Measurements from ENCODE around the gene NEDD4L. TPM values are rescaled to one million over a fixed set of nuclear protein-coding genes. Genes with fewer than 3 reads are reported as not detected.
A peak's percentile ranks its signal among the peaks of the same experiment; 100 is the strongest.

Gene NEDD4L
- polyA plus RNA-seq, 1 experiment = 14.1 TPM

DNA sequence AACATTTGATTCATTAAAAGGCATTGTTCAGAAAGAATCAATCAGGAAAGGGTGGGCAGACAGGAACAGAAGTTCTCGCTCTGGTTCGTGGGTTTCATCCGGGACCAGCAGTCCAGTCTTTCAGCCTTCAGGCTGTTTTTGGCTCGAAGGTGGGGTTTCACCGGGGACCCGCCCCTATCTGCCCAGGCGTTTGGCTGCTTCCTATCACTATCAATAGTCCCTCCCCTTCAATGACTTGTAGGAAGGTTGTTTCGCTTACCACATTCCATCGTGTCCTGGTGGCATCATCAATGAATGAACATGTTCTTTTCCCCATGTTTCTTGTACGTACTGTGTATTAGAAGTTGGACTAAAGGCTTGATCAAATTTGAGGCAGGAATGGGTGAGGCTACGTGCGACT, 130.3 kb downstream of the NEDD4L start:
- ChIA-PET POLR2A (no interaction called here), CTCF (interaction anchor here (1.5 kb wide), 1 partner anchor 38 kb away, joined by 9 read pairs; no protein-coding TSS in a partner anchor)
- Histone ChIP-seq H3K36me3 (ENCODE audit: control insufficient read depth, insufficient read depth, low read length) (no peaks in the 10 kb centered on the region), H3K4me3 (ENCODE audit: low read depth, low read length) (no peak overlapping the region), H3K27me3 (ENCODE audit: control insufficient read depth, insufficient read depth, low read length) (0 out of 2 replicates have a peak, but pooled peaks cover 1% of the 10 kb centered on the region)
- no peak for DNase-seq (ENCODE audit: low read depth)
- TF ChIP-seq, protein P1, sequence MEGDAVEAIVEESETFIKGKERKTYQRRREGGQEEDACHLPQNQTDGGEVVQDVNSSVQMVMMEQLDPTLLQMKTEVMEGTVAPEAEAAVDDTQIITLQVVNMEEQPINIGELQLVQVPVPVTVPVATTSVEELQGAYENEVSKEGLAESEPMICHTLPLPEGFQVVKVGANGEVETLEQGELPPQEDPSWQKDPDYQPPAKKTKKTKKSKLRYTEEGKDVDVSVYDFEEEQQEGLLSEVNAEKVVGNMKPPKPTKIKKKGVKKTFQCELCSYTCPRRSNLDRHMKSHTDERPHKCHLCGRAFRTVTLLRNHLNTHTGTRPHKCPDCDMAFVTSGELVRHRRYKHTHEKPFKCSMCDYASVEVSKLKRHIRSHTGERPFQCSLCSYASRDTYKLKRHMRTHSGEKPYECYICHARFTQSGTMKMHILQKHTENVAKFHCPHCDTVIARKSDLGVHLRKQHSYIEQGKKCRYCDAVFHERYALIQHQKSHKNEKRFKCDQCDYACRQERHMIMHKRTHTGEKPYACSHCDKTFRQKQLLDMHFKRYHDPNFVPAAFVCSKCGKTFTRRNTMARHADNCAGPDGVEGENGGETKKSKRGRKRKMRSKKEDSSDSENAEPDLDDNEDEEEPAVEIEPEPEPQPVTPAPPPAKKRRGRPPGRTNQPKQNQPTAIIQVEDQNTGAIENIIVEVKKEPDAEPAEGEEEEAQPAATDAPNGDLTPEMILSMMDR (IDR thresholded peaks at IDR 0.05; ENCODE audit: insufficient read depth, low read depth, low read length) = no peak

DNA sequence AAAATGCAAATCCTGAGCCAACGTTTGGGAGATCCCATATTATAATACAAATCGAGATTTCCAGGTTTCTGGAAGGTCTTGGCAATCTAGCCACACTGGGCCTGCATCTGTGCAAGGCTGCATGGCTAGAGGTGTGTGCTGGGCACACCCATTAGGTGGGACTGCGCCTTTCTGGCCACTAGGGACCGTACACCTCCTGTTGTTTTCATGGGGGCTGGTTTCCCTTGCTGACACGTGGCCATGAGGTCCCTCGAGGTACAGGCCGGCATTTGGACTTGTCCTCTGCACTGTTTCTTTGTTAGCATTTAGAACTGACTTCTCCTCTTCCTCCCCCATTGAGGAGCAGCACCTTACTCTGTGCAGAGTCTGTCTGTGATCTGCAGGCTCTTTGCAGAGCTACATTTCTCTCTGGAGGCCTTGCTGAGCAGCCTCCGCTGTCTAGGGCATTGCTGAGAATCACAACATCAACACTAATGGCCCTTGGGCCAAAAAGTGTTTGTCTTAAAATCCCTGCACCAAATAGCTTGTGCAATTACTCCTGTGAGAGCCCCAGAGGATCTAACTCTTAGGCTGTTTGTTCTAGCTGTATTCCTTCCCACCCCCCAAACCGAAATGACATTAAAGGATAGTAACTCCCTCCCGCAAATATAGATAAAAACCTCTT, 131.2 kb downstream of the NEDD4L start:
- ChIA-PET CTCF (no interaction called here), POLR2A (no interaction called here)
- 0 out of 2 replicates have a peak, but pooled peaks cover 1% of the 10 kb centered on the region for H3K27me3 ChIP-seq (ENCODE audit: control insufficient read depth, insufficient read depth, low read length)
- H3K4me3 ChIP-seq (ENCODE audit: low read depth, low read length) = no peak overlapping the region
- no peaks in the 10 kb centered on the region for H3K36me3 ChIP-seq (ENCODE audit: control insufficient read depth, insufficient read depth, low read length)
- TF ChIP-seq, protein P1 (IDR thresholded peaks at IDR 0.05; ENCODE audit: insufficient read depth, low read depth, low read length) = no peak
- DNase-seq (ENCODE audit: low read depth) = no peak

DNA sequence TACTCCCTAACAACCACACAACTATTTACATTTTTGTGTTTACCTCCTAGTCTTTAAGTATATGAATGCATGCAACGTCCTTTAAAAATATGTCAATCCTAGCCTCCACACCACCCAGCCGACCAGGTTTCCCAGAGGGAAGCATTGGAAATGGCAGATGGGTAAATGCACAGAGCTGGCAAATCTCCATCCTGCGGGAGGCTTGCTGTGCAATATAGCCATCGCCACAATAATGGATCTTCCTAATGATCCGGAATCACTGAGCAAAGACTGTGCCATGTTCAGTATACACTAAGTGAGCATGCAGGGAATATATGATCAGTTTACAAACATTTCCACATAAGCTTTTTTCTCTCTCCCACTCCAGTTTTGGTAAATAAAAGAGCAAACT, 131.8 kb downstream of the NEDD4L start:
- TF ChIP-seq, protein P1 (IDR thresholded peaks at IDR 0.05; ENCODE audit: insufficient read depth, low read depth, low read length) = no peak
- Histone ChIP-seq H3K36me3 (ENCODE audit: control insufficient read depth, insufficient read depth, low read length) (no peaks in the 10 kb centered on the region), H3K27me3 (ENCODE audit: control insufficient read depth, insufficient read depth, low read length) (0 out of 2 replicates have a peak, but pooled peaks cover 1% of the 10 kb centered on the region), H3K4me3 (ENCODE audit: low read depth, low read length) (no peak overlapping the region)
- ChIA-PET CTCF (interaction anchor here (0.6 kb wide), 1 partner anchor 133 kb away, joined by 3 read pairs; no protein-coding TSS in a partner anchor), POLR2A (no interaction called here)
- DNase-seq (ENCODE audit: low read depth) = no peak

DNA sequence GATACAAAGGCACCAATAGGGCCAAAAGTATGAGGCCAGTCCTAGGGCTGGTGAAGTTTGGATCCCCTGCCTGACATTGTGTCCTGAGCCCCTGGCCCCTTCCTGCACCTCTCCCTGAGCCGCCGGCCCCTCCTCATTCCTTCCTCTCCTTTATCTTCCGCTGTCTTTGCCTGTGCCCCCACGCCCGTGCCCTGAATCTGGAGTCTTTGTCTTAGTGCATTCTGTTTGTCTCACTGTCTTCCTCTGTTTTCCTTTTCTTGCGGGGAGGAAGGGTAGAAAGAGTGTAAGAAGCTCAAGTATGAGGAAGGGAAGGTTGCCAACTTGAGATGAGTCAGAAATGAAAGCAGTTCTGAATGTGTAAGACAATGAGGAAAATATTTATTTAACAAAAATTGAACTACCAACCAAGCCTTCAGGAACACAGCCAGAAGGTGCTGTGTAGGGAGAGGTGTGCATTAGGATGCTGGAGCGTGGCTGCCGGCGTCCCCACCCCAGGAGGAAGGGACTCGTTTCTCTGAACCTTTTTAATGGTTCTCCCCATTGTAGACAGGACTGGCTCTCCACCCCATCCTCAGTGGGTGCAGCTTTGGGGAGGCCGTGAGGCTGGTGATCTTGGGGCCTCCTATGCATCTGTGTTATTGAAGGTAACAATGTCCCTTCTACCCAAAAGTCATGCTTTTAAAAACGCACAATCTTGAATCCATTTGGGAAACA, 133.1 kb downstream of the NEDD4L start:
- ChIA-PET POLR2A (interaction anchor here (0.6 kb wide), 1 partner anchor 41 kb away, joined by 3 read pairs; no protein-coding TSS in a partner anchor), CTCF (interaction anchor here (0.7 to 2.6 kb wide), 6 partner anchors 11 to 138 kb away, joined by 3 to 8 read pairs (median 4); partner anchors contain the start of gene NEDD4L)
- TF ChIP-seq, protein P1 (IDR thresholded peaks at IDR 0.05; ENCODE audit: insufficient read depth, low read depth, low read length) = no peak
- Histone ChIP-seq H3K27me3 (ENCODE audit: control insufficient read depth, insufficient read depth, low read length) (0 out of 2 replicates have a peak, but pooled peaks cover 1% of the 10 kb centered on the region), H3K4me3 (ENCODE audit: low read depth, low read length) (no peak overlapping the region), H3K36me3 (ENCODE audit: control insufficient read depth, insufficient read depth, low read length) (no peaks in the 10 kb centered on the region)
- peak; percentile 70 for DNase-seq (ENCODE audit: low read depth)

DNA sequence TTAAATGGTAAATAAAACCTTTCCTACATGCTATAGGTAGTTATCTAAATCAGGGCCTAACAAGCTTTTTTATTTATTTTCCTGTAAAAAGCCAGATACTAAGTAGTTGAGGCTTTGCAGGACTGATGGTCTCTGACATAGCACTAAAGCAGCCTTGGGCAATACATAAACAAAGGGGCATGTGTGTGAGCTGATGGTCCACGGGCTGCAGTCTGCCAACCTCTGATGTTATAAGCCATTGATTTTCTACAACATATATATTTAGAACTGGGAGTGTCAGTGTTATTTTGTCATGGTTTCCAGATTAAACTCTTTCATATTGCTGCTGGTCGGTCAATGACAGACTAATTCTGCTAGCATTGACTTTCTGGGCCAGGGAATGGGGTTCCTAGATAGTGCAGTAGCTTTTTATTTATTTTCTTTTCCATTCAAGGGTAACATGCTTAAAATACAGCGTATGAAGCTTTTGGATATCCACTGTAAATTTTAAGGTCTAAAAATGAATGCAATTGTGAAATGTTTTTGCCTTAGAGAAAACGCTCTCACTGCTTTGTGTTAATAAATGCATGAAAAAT, 134.0 kb downstream of the NEDD4L start:
- CTCF ChIA-PET = interaction anchor here (0.9 to 2.6 kb wide), 3 partner anchors 11 to 137 kb away, joined by 3 to 8 read pairs (median 4); partner anchors contain the start of gene NEDD4L
- no peaks in the 10 kb centered on the region for H3K36me3 ChIP-seq (ENCODE audit: control insufficient read depth, insufficient read depth, low read length)
- POLR2A ChIA-PET = no interaction called here
- DNase-seq (ENCODE audit: low read depth) = no peak
- H3K4me3 ChIP-seq (ENCODE audit: low read depth, low read length) = no peak overlapping the region
- H3K27me3 ChIP-seq (ENCODE audit: control insufficient read depth, insufficient read depth, low read length) = 0 out of 2 replicates have a peak, but pooled peaks cover 1% of the 10 kb centered on the region
- TF ChIP-seq, protein P1 (IDR thresholded peaks at IDR 0.05; ENCODE audit: insufficient read depth, low read depth, low read length) = no peak

Data from BJ (cell line).